HEK293 (cell line): ENCODE results near the gene PFDN5.

Experiments used
- CTCF ChIA-PET: fragments of 350-600 bp; formaldehyde crosslinking; extraction: SDS; loops from one replicate; lab custom pipeline; 2021; ENCODE audit warnings: antibody characterized with exemption; lab: Yijun Ruan, JAX
- POLR2A ChIA-PET: fragments of 300-600 bp; formaldehyde crosslinking; extraction: SDS; loops from one replicate; lab custom pipeline; 2020; ENCODE audit warnings: antibody characterized with exemption, inconsistent platforms; lab: Yijun Ruan, JAX
- H3K27ac ChIP-seq: fragments of 200-500 bp; sonication (Bioruptor generic); 2 replicates; pipeline ENCODE4 v1.5.1; 2014; ENCODE audit warnings: low read depth, low read length, control low read depth, inconsistent platforms; ENCODE audit errors: extremely low read depth
- H3K36me3 ChIP-seq, 2 experiments: fragments of 200-500 bp in 1 of 2; sonication (Bioruptor generic) in 1 of 2; 1 replicate in 1 of 2; 2 replicates in 1 of 2; pipeline ENCODE4 v1.5.1; 2014 to 2017; ENCODE audit warnings: inconsistent platforms in 2 of 2, low read length in 2 of 2; ENCODE audit not compliant: control insufficient read depth in 2 of 2, insufficient read depth in 1 of 2
- H3K4me1 ChIP-seq: fragments of 200-500 bp; sonication (Bioruptor generic); 2 replicates; pipeline ENCODE4 v1.5.1; 2014; ENCODE audit warnings: mild to moderate bottlenecking, low read length, inconsistent platforms; ENCODE audit not compliant: control insufficient read depth, insufficient read depth
- H3K4me3 ChIP-seq: 2 replicates; pipeline ENCODE4 v1.5.1; 2011; ENCODE audit warnings: low read depth, mild to moderate bottlenecking, control low read depth, low read length, moderate library complexity
- H3K9me3 ChIP-seq: fragments of 200-500 bp; sonication (Bioruptor generic); 2 replicates; pipeline ENCODE4 v1.5.1; 2014; ENCODE audit warnings: low read depth, low read length, inconsistent platforms; ENCODE audit not compliant: control insufficient read depth, insufficient read depth
- HOXA7 ChIP-seq: sonication (generic); formaldehyde crosslinking; IDR thresholded peaks from 2 replicates; pipeline ENCODE4 v1.8.1; 2022; ENCODE audit warnings: missing genetic modification reagents, borderline replicate concordance
- MEIS1 ChIP-seq: sonication (generic); formaldehyde crosslinking; IDR thresholded peaks from 2 replicates; pipeline ENCODE4 v1.8.1; 2022; ENCODE audit warnings: missing genetic modification reagents, mild to moderate bottlenecking, borderline replicate concordance
- PRDM1 ChIP-seq: fragments of 450-650 bp; formaldehyde crosslinking; IDR thresholded peaks from 2 replicates; pipeline ENCODE4; 2016; ENCODE audit warnings: missing biosample characterization, missing genetic modification characterization
- ZNF274 ChIP-seq, 2 experiments: fragments of 200-500 bp in 1 of 2; fragments of 450-650 bp in 1 of 2; sonication (Bioruptor generic) in 1 of 2; formaldehyde crosslinking in 1 of 2; IDR thresholded peaks; 2 replicates each; pipeline versions ENCODE4 v1.5.1 to v1.6.1; 2014 to 2016; ENCODE audit warnings: borderline replicate concordance in 1 of 2, inconsistent platforms in 1 of 2, low read length in 1 of 2, missing biosample characterization in 1 of 2, missing genetic modification characterization in 1 of 2
- ZNF416 ChIP-seq: fragments of 450-650 bp; formaldehyde crosslinking; IDR thresholded peaks from 2 replicates; pipeline ENCODE4 v1.5.1; 2016; ENCODE audit warnings: missing biosample characterization, missing genetic modification characterization
- ZNF514 ChIP-seq: fragments of 450-650 bp; formaldehyde crosslinking; IDR thresholded peaks from 2 replicates; pipeline ENCODE4 v1.5.1; 2016; ENCODE audit warnings: missing biosample characterization, missing genetic modification characterization
- ZNF530 ChIP-seq: fragments of 450-650 bp; formaldehyde crosslinking; IDR thresholded peaks from 2 replicates; pipeline ENCODE4 v1.5.1; 2016; ENCODE audit warnings: low read depth, missing biosample characterization, missing genetic modification characterization
- ZNF600 ChIP-seq: fragments of 450-650 bp; formaldehyde crosslinking; IDR thresholded peaks from 2 replicates; pipeline ENCODE4 v1.5.1; 2016; ENCODE audit warnings: missing biosample characterization, missing genetic modification characterization
- ZNF654 ChIP-seq: fragments of 450-650 bp; formaldehyde crosslinking; IDR thresholded peaks from 2 replicates; pipeline ENCODE4 v1.5.1; 2016; ENCODE audit warnings: low read depth, missing biosample characterization, missing genetic modification characterization
- TF ChIP-seq, protein P1 (sequence below): fragments of 450-650 bp; formaldehyde crosslinking; IDR thresholded peaks from 2 replicates; pipeline ENCODE4 v1.5.0; 2017; ENCODE audit warnings: missing biosample characterization, missing genetic modification characterization, borderline replicate concordance
- TF ChIP-seq, protein P2 (sequence below): fragments of 450-650 bp; formaldehyde crosslinking; IDR thresholded peaks from 2 replicates; pipeline ENCODE4 v1.5.1; 2016; ENCODE audit warnings: missing biosample characterization, missing genetic modification characterization
- TF ChIP-seq, protein P3 (sequence below): fragments of 450-650 bp; formaldehyde crosslinking; IDR thresholded peaks from 2 replicates; pipeline ENCODE4 v1.5.1; 2017; ENCODE audit warnings: missing biosample characterization, mild to moderate bottlenecking, missing genetic modification characterization, moderate library complexity
- TF ChIP-seq, protein P4 (sequence below): fragments of 450-650 bp; formaldehyde crosslinking; IDR thresholded peaks from 2 replicates; pipeline ENCODE4 v1.5.1; 2016; ENCODE audit warnings: missing biosample characterization, missing genetic modification characterization
- TF ChIP-seq, protein P5 (sequence below): IDR thresholded peaks from 2 replicates; pipeline ENCODE4 v1.6.1; 2011; ENCODE audit warnings: mild to moderate bottlenecking, low read depth, low read length, borderline replicate concordance
- TF ChIP-seq, protein P6 (sequence below): fragments of 450-650 bp; formaldehyde crosslinking; IDR thresholded peaks from 2 replicates; pipeline ENCODE4 v1.5.1; 2016; ENCODE audit warnings: missing biosample characterization, missing genetic modification characterization
- TF ChIP-seq, protein P7 (sequence below): fragments of 450-650 bp; formaldehyde crosslinking; IDR thresholded peaks from 2 replicates; pipeline ENCODE4 v1.5.1; 2016; ENCODE audit warnings: missing biosample characterization, missing genetic modification characterization

Gene PFDN5

DNA sequence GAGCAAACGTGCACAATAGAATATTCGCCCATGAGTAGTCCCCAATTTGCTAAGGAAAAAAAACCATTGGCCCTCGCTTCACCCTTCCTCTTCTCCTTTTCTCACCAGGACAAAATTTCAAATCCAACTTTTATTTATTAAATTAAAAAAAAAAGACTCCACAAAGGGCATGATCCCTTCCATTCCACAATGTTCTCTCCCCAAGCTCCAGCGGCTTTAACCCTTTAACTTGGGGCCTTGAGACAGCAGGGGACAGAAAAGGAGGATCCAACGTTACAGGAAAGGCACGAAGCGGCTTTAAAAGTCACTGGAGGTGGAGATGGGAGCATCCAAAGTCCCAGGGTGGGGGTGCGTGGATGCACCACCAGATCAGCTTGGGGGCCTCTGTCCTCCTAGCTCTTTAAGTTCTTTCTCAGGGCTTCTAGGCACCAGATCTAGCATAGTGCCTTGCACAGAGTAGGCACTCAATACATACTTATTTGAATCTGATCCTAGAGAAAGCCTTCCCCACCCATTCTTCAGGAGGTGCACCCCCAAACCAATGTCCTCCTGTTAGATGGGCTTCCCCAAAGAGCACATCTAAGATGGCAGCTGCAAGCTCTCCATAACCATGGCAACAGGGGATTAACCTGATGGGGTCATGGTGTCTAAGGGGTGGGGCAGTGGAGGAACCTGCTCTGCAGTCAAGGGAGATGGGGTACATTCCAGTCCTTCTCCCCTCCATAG lies 31.3 kb downstream of the PFDN5 start (continued):
- TF ChIP-seq ZNF530 (no peak), PRDM1 (no peak), MEIS1 (CRISPR knock-in tag) (no peak), ZNF514 (tag by site-specific recombination) (no peak)
- TF ChIP-seq, protein P1, sequence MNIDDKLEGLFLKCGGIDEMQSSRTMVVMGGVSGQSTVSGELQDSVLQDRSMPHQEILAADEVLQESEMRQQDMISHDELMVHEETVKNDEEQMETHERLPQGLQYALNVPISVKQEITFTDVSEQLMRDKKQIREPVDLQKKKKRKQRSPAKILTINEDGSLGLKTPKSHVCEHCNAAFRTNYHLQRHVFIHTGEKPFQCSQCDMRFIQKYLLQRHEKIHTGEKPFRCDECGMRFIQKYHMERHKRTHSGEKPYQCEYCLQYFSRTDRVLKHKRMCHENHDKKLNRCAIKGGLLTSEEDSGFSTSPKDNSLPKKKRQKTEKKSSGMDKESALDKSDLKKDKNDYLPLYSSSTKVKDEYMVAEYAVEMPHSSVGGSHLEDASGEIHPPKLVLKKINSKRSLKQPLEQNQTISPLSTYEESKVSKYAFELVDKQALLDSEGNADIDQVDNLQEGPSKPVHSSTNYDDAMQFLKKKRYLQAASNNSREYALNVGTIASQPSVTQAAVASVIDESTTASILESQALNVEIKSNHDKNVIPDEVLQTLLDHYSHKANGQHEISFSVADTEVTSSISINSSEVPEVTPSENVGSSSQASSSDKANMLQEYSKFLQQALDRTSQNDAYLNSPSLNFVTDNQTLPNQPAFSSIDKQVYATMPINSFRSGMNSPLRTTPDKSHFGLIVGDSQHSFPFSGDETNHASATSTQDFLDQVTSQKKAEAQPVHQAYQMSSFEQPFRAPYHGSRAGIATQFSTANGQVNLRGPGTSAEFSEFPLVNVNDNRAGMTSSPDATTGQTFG (tag by site-specific recombination): no peak

DNA sequence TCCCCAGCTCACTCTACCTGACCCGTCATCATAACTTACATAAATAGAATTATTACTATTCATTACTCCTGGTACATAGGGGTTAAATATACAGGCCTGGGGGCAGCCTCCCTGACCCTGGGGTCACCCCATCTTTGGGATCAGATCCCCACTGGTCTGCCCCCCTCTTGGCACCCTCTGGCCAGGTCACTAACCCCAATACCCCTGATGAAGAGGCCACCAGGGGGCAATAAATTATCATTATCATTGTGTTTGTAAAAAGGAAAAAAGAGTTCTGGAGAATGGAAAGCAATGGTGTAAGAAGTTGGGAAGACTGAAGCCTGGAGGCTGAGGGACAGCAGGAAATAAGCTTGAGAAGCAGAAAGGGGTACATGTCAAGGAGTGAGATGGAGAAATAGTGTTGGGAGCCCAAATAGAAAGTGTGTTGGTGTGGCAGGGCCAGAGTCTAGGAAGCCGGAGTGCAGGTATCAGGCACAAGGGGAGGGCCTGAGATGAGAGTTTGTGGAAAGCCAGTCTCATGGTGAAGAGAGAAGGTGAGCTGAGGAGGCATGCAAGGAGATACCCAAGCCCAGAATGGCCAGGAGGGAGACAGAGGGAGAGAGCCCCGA lies 32.2 kb downstream of the PFDN5 start:
- Histone ChIP-seq H3K4me1 (no peaks in the 10 kb centered on the region), H3K4me3 (no peak overlapping the region), H3K27ac (no peak overlapping the region), H3K36me3 (no peaks in the 10 kb centered on the region), H3K9me3 (no peaks in the 10 kb centered on the region)
- TF ChIP-seq, protein P2, sequence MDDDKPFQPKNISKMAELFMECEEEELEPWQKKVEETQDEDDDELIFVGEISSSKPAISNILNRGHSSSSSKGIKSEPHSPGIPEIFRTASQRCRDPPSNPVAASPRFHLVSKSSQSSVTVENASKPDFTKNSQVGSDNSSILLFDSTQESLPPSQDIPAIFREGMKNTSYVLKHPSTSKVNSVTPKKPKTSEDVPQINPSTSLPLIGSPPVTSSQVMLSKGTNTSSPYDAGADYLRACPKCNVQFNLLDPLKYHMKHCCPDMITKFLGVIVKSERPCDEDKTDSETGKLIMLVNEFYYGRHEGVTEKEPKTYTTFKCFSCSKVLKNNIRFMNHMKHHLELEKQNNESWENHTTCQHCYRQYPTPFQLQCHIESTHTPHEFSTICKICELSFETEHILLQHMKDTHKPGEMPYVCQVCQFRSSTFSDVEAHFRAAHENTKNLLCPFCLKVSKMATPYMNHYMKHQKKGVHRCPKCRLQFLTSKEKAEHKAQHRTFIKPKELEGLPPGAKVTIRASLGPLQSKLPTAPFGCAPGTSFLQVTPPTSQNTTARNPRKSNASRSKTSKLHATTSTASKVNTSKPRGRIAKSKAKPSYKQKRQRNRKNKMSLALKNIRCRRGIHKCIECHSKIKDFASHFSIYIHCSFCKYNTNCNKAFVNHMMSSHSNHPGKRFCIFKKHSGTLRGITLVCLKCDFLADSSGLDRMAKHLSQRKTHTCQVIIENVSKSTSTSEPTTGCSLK (tag by site-specific recombination): no peak
- TF ChIP-seq, protein P3, sequence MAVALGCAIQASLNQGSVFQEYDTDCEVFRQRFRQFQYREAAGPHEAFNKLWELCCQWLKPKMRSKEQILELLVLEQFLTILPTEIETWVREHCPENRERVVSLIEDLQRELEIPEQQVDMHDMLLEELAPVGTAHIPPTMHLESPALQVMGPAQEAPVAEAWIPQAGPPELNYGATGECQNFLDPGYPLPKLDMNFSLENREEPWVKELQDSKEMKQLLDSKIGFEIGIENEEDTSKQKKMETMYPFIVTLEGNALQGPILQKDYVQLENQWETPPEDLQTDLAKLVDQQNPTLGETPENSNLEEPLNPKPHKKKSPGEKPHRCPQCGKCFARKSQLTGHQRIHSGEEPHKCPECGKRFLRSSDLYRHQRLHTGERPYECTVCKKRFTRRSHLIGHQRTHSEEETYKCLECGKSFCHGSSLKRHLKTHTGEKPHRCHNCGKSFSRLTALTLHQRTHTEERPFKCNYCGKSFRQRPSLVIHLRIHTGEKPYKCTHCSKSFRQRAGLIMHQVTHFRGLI (tag by site-specific recombination): no peak
- TF ChIP-seq HOXA7 (CRISPR knock-in tag) (no peak), ZNF654 (tag by site-specific recombination) (peak; percentile 26), PRDM1 (peak; percentile 56; the same call in 1 of the 2 replicates), ZNF600 (peak; percentile 53; the same call in 1 of the 2 replicates), ZNF416 (tag by site-specific recombination) (no peak), ZNF274 (IDR thresholded peaks at IDR 0.05; ENCODE audit: low read length) (no peak), ZNF274 (tag by site-specific recombination; IDR thresholded peaks at IDR 0.05; ENCODE audit: borderline replicate concordance) (no peak)
- TF ChIP-seq, protein P4, sequence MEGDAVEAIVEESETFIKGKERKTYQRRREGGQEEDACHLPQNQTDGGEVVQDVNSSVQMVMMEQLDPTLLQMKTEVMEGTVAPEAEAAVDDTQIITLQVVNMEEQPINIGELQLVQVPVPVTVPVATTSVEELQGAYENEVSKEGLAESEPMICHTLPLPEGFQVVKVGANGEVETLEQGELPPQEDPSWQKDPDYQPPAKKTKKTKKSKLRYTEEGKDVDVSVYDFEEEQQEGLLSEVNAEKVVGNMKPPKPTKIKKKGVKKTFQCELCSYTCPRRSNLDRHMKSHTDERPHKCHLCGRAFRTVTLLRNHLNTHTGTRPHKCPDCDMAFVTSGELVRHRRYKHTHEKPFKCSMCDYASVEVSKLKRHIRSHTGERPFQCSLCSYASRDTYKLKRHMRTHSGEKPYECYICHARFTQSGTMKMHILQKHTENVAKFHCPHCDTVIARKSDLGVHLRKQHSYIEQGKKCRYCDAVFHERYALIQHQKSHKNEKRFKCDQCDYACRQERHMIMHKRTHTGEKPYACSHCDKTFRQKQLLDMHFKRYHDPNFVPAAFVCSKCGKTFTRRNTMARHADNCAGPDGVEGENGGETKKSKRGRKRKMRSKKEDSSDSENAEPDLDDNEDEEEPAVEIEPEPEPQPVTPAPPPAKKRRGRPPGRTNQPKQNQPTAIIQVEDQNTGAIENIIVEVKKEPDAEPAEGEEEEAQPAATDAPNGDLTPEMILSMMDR (tag by site-specific recombination): 0 out of 2 replicates have a peak, but pooled peaks have one; percentile 6
- TF ChIP-seq, protein P5, sequence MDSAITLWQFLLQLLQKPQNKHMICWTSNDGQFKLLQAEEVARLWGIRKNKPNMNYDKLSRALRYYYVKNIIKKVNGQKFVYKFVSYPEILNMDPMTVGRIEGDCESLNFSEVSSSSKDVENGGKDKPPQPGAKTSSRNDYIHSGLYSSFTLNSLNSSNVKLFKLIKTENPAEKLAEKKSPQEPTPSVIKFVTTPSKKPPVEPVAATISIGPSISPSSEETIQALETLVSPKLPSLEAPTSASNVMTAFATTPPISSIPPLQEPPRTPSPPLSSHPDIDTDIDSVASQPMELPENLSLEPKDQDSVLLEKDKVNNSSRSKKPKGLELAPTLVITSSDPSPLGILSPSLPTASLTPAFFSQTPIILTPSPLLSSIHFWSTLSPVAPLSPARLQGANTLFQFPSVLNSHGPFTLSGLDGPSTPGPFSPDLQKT: no peak
- TF ChIP-seq, protein P6, sequence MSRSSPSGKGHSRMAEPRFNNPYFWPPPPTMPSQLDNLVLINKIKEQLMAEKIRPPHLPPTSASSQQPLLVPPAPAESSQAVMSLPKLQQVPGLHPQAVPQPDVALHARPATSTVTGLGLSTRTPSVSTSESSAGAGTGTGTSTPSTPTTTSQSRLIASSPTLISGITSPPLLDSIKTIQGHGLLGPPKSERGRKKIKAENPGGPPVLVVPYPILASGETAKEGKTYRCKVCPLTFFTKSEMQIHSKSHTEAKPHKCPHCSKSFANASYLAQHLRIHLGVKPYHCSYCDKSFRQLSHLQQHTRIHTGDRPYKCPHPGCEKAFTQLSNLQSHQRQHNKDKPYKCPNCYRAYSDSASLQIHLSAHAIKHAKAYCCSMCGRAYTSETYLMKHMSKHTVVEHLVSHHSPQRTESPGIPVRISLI (tag by site-specific recombination): no peak
- TF ChIP-seq, protein P7, sequence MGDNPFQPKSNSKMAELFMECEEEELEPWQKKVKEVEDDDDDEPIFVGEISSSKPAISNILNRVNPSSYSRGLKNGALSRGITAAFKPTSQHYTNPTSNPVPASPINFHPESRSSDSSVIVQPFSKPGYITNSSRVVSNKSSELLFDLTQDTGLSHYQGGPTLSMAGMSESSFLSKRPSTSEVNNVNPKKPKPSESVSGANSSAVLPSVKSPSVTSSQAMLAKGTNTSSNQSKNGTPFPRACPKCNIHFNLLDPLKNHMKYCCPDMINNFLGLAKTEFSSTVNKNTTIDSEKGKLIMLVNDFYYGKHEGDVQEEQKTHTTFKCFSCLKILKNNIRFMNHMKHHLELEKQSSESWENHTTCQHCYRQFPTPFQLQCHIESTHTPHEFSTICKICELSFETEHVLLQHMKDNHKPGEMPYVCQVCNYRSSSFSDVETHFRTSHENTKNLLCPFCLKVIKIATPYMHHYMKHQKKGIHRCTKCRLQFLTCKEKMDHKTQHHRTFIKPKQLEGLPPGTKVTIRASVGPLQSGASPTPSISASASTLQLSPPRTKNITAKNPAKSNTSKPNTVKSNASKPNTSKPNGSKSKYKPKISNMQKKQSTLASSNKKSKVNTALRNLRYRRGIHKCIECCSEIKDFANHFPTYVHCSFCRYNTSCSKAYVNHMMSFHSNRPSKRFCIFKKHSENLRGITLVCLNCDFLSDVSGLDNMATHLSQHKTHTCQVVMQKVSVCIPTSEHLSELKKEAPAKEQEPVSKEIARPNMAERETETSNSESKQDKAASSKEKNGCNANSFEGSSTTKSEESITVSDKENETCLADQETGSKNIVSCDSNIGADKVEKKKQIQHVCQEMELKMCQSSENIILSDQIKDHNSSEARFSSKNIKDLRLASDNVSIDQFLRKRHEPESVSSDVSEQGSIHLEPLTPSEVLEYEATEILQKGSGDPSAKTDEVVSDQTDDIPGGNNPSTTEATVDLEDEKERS: no peak
- POLR2A ChIA-PET: interaction anchor here (1.1 to 2.0 kb wide), 3 partner anchors 8 to 147 kb away, joined by 3 to 5 read pairs (median 4); partner anchors contain the start of genes SP7 and ZNF740
- CTCF ChIA-PET: interaction anchor here (0.5 to 12.7 kb wide), 11 partner anchors 8 to 432 kb away, joined by 3 to 156 read pairs (median 4); partner anchors contain the start of genes NPFF and SP7
